ENCODE measurements around the gene FIG4. TPM values are rescaled to one million over a fixed set of nuclear protein-coding genes. Genes with fewer than 3 reads are reported as not detected.
"Not testable (repeated sequence)": the region's sequence is repeated elsewhere in the genome, so short reads cannot be mapped to it uniquely, and the experiment has no call there.

FIG4 gene
- total RNA-seq, 1 experiment from 2014 or later = 6.5 TPM

DNA sequence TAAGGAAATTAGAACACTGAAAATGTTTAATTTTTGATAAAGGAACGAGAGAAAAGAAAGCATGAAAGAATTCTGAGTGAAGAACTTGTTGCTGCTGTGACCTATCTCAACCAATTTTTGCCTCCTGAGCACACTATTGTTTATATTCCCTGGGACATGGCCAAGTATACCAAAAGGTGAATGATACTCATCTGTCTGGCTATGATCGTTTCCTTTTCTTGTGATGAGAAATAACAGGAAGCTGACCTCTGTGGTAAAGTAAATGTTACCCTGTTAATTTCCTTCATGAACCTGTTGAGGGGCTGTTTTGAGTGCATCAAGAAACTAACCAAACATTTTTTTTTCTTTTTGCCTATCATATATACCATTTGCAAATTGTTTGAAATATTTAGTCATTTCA is 69.1 kb downstream of the FIG4 start:
- DNase-seq (ENCODE audit: low spot score) = peak; percentile 56

DNA sequence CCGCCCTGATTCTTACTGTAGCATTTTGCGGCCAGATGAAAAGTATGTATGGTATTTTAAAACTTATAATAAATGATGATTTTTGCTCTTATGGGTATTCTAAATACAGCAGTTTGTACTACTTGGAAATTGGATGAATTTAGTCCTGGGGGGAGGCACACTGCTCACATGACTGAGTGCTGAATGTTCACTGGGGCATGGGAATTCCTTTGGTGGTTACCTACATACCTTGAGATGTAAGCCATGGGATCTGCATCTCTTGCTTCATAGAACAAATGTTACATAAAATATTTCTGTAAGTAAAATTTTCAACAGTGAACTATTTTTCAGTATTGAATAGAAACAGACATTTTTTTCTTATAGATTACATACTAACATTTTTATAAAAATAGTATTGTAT is 71.1 kb downstream of the FIG4 start:
- DNase-seq (ENCODE audit: low spot score) = no peak

DNA sequence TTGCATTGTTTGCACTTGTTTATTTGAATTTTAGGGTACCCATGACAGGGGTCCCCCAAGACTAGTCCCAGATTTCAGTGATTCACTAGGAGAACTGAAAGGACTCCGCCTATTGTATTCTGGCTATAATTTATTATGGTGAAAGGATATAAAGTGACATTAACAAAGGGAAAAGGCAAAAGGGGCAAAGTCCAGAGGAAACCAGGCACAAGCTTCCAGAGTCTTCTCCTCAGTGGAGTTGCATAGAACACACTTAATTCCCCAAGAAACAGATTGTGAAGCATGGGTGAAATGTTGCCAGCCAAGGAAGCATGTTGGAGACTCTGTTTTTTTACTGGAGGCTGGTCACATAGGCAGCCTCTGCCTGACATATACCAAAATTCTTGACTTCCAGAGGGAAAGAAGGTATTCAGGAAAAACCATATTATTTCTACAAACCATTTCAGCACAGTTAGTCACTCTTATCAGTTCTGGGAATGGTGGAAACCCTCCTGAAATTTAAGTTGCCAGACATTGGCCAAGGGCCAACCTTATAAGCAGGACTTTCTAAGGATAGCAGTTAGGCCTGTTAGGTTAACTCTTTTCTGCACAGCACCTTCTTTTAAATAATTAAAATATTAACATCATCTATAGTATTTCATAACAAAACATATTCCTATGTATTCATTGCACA is 71.8 kb downstream of the FIG4 start:
- peak; percentile 62 for DNase-seq (ENCODE audit: low spot score)

DNA sequence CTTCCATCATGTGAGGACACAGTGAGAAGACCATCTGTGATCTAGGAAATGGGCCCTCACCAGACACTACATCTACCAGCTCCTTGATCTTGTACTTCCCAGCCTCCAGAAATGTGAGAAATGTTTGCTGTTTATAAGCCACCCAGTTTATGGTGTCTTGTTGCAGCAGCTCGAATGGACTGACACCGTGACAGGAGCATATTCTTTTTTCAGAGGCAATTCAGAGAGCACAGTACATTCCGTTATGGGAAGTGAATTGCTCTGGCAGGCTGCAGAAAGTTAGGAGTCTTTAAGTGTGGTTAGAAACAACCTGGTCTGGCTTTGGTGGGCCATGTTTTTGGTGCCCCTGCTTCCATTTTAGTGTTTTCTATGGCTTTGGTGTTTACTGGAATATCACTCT is 75.1 kb downstream of the FIG4 start:
- no peak for DNase-seq (ENCODE audit: low spot score)

DNA sequence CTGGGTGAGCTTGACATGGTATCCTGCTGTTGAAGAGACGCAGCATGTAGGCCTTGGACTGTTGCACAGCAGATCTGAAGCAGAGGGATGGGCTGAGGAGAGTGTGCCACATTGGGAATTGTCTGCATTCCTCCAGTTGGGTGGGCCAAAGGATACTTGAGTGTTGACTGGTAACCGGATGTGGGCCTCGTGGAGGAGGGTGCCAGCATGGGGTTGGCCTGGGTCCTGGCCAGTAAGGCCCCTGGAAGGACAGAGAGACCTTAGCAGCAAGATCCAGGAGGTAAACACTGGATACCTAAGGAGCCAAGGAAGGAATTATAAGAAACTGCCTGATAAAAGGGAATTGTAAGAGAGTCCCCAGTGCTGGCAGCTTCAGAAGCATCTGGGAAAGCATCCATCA is 76.9 kb downstream of the FIG4 start:
- no peak for DNase-seq (ENCODE audit: low spot score)

DNA sequence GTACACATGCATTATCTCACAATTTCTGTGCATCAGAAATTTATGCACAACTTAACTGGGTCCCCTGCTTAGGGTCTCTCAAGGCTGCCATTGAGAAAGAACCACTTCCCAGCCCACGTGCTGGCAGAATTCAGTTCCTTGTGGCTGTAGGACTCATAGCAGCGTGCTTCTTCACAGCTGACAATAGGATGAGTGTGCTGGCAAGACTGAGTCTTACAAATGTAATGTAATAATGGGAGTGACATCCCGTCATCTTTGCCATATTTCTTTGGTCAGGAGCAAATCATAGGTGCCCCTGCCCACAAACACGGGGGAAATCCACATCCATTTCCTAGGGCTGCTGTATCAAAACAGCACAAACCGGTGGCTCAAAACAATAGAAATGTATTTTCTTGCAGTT is 77.4 kb downstream of the FIG4 start:
- no peak for DNase-seq (ENCODE audit: low spot score)

DNA sequence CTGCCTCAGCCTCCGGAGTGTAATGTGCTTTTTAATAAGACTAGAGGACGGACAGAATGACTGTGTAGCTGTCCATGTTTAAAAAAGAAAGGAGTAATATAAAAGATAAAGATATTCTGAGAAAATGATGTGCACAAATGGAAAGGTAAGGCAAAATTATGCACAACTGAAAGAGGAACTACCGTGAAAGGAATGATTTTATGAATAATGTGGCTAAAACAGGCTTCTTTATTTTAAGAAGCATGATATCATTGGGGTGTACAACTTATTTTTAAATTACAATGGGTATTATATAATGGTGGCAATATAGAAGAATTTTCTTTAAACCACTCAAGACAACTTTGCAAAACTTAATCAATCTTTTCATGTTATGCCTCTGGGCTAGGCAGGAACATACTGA is 78.1 kb downstream of the FIG4 start:
- DNase-seq (ENCODE audit: low spot score) = no peak

DNA sequence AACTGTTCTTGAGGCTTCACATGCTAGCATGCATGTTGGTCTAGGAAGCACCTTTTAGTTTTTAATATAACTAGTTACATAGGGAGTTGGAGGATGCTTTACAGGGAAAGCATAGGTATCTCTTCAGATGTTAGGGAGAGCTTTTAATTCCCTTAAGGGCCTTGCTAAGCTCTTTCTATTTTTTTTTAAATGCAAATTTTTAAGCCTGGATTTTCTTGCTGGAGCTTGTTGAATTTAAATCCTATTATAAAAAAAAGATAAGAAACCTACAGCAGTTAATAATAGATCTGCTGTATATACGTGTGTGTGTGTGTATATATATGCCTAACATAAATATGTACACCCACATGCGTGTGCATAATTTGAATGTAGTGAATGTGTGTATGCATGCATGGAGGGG is 79.0 kb downstream of the FIG4 start:
- DNase-seq (ENCODE audit: low spot score) = no peak

DNA sequence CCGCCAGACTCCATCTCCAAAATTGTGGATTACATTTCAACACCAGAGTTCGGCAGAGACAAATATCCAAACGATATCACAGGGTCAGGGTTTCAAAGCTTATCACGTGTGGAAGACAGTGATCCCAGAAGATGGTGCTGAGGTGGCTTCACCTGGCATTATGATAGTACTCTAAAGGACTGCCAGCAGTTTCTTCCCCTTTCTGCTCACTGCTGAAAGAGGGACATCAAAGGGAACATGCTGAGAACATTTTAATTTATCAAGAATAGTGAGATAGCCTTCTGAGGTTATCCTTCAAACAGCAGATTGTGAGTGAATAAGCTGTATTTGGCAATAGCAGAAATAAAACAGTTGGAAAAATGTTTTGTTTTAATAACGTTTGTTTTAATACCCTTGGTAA is 79.7 kb downstream of the FIG4 start:
- DNase-seq (ENCODE audit: low spot score) = no peak

DNA sequence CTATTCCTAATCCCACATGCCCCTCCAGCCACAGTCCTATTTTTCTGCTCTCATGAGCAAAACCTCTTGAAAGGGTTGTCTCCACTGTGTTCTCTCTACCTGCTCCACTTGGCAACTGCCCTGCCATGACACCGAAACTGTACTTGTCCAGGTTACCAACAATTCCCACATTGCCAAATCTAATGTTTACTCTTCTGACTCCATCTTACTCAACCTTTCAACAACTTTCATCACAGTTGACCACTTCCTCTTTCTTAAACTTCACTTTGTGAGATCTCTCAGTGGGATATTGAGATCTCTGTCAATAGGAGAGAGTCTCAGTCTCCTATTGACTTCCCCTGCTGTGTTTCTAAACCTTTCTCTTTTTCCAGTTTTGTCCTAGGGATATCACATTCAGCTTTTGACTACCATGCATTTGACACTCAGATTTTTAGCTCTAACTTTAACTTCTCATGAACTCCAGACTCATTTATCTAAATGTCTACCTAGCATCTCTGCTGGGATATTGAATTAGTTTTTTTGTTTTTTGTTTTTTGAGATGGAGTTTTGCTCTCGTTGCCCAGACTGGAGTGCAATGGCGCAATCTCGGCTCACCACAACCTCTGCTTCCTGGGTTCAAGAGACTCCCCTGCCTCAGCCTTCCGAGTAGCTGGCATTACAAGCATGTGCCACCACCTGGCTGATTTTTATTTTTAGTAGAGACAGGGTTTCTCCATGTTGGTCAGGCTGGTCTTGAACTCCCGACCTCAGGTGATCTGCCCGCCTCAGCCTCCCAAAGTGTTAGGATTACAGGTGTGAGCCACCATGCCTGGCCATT is 81.1 kb downstream of the FIG4 start:
- DNase-seq (ENCODE audit: low spot score) = not testable (repeated sequence)

DNA sequence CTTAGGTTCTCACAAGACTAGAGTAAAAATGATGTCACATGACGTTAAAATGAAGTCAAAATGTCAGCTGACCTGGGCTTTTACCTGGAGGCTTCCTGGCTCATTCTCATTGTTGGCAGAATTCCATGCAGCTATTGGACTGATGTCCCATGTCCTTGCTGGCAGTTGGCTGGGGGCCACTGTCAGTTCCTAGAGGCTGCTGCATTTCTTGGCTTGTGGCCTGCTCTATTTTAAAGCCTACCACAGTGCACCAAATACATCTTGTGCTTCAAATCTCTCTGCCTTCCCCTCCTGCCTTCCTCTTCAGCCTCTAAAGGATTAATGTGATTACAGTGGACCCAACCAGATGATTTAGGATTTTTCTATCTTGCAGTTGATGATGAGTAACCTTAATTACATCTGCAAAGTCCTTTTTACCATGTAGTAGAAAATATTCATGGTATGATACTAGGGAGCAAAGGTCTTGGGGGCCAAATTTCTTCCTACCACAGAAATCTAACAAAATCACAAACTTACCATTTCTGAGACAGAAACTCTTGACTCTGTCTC is 81.9 kb downstream of the FIG4 start:
- no peak for DNase-seq (ENCODE audit: low spot score)

DNA sequence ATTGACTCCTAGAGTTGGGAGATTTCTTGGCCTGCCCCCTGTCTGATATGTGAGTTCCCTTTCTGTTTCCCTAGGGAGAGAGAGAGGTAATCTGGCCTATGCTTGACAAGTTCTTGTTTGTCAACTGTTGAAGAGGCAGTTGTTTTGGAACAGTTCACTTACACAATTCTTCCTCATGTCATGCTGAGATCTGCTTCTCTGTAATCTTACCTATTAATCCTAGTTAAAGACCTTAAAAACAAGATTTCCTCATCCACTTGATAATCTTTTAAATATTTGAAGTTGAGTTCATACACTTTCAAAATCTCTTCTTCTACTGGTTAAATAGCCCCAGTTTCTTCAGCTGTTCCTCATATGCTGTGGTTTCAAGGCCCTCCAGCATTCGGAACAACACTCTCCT is 89.9 kb downstream of the FIG4 start:
- no peak for DNase-seq (ENCODE audit: low spot score)

DNA sequence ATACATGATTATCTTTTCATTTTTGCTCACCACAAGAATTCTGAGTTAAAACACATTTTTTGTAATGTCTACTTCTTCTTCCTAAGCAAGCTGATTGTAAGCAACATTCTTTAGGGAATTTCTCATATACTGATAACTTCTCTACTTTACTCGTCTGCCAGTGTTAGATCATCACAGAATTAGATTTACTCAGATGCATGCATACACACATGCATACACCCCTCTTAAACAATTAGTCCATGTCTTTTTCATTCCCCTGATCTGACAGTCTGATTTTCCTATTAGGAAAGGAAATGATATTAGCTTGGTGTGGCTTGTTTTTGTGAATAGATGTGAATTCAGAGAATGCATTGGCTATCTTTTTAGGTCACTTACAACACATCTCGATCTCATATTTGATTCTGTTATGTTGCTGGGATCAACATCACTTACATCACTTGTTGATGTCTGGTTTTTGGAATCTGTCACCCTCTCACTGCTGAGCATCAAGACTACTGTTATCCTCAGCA is 91.4 kb downstream of the FIG4 start:
- no peak for DNase-seq (ENCODE audit: low spot score)

DNA sequence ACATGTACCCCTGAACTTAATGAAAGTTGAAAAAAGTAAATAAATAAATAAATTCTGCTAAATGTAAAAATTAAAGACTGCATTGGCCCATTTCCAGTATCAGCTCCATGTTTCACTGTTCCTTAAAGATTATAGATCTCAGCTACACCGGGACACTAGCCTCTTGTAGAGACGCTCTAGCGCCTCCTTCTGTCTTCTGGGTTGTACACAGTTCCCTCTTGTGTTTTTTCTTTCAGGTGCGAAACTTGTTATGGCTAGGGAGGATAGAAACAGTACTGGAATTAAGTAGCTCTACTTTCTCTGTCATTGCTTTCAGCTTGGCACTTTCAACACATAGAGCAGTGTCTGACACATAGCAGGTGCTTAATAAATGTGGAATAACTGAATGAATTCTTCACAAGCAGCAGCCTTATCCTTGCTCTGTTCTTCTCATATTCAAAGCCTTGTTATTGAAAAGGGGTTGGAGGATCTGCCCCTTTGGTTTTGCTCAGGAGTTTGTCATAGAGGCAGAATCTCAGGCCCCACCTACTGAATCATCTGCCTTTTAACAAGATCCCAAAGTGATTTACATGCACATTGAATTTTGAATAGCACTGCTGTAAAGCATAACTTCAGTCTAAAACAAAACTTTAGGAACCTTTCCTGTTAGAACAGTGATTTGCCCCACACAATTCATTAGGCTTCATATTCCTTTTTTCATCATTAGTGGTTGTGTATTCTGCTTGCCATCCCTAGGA is 92.3 kb downstream of the FIG4 start:
- DNase-seq (ENCODE audit: low spot score) = no peak

DNA sequence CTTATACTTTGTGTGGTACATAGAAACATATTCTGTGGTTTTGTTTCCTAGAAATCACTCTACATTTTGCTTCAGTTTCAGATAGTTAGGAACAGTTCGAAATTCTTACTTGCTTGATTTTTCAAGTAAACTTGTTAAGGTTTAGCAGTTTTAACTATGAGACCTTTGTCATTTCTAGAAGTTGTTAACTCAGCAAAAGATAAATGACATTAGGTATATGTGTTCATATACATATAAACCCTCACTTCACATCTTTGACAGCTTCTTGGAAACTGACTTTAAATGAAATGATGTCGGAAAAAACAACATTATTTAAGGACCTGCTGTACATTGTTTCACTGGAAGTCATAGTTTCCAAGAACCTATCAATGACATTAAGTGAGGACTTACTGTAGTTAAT is 96.2 kb downstream of the FIG4 start:
- no peak for DNase-seq (ENCODE audit: low spot score)

DNA sequence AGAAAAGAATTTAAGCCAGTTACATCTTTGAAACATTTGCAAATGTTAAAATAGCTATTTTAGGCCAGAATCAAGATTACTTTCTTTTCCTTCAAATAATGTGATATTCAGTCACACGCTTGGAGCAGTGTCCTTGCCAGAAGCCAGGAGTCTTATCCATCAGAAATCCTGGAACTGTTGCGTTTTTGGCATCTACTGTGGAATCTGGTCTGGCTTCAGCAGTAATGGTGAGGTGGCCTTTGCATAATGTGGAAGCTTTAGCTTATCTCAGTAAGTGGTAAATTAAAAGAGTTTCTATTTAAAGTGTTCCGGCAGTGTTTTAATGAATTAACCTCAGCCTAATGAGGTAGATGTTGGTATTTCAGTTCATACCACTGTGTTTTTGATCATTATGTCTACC is 97.6 kb downstream of the FIG4 start:
- DNase-seq (ENCODE audit: low spot score) = no peak

DNA sequence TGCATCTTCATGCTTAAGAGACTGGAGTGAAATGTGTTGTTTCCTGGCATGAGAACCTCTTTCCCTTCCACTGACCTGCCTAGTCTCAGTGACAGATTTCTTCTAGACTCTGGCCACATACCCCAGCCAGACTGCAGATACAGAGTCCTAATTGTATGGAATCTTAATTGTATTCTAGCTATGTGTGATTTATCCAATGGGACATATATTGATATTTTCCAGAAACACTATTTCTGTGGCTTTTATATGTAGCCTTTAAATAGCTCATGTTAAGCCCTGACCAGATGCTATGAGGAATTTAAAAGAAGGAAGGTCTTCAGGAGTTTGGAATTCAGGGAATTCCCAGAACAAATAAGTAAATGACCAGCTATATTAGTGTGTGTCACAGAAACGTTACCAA is 99.0 kb downstream of the FIG4 start:
- DNase-seq (ENCODE audit: low spot score) = no peak

DNA sequence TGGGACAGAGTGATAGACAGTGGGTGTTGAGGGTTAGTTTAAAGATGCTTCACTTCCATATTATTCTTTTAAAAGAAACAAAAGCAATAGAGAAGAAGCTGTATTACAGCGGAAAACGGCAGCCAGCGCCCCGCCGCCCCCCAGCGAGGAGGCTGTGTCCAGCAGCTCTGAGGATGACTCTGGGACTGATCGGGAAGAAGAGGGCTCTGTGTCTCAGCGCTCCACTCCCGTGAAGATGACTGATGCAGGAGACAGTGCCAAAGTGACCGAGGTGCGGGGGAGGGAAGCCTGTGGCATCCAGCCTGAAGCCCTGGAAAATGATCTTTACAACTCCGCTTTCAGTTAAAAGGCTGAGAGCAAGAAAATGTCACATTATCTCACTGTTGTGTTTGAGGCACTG is 100.2 kb downstream of the FIG4 start:
- DNase-seq (ENCODE audit: low spot score) = no peak

DNA sequence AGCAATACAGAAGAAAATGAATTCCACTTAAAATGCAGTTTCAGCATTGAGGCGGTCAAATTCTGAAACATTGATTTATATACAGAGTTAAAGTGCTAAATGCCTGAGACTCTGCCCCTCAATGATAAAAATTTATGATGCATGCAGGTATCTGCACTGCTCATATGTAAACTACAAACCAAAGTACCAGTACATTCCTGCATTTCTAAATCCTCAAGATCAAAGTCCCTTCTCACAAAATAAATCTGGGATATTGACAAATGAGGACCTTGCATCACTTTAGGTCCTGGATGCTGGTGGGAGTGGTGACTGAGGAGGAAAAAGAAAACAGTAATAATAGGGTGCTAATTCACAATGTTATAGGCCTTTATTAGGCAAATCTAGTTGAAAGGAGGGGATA is 101.9 kb downstream of the FIG4 start:
- DNase-seq (ENCODE audit: low spot score) = no peak

DNA sequence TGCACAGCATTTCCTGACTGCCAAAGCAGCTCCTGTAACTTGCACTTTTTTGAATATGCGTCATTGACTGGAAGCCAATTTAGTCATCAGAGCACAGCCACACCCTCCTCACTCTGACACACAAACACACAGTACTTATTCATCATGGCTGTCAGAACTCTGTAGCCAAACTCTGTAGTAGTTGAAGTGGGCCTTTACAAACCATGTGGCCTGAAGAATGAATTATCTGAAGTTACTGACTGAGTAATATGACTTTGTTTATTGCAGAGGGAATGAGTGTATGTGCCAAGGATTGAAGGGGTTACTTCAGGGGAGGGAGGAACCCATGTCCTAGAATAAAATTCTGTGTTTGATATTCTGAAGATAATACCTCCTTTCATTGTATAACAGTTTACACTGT is 102.7 kb downstream of the FIG4 start:
- peak; percentile 34 for DNase-seq (ENCODE audit: low spot score)

DNA sequence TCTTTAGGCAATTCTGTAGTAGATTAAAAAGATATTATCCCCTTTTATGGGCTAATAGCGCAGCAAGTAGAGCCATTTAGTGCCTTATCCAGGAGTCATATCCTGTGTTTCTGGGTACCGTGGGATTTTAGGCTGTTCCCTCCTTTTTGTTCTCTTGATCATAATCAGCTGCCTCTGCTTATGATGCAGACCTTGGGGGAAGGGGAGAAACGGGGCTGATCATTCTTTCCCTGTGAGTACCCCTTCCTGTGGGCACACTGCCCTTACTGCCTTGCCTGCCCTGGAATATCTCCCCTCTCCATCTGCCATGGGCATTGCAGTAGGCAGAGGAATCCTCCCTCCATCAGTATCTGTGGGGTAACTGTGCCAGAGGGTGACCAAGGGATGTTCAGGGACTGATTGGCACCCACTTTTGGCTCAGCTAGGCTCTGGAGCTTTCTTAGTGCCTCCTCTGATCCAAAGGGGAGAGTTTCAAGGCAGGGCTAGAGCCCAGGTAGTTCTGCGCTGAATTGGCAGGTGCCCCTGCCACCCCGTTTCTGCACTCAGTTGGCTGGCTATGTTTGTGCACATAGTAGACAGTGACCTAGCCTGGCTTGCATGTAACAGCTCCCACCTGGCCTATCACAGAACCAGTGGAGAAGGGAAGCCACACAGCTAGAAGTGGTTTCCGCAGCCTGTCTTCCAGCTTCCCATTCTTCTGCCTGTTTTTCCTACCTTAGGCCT is 103.3 kb downstream of the FIG4 start:
- no peak for DNase-seq (ENCODE audit: low spot score)
